A172 (cell line): ENCODE measurements around the gene ZNF683. TPM values are rescaled to one million over a fixed set of nuclear protein-coding genes. Genes with fewer than 3 reads are reported as not detected.
"Not testable (repeated sequence)": the region's sequence is repeated elsewhere in the genome, so short reads cannot be mapped to it uniquely, and the experiment has no call there.

Source experiments
- DNase-seq: peaks from one replicate; pipeline ENCODE4 v3.0.0-alpha.2; 2015; ENCODE audit warnings: low spot score
- total RNA-seq: library from RNA; depleted of rRNA; stranded (reverse); fragments of >200 nt; shearing (Covaris generic); gene quantifications from 2 replicates; pipeline ENCODE4 v1.2.3, GENCODE V29; 2014; rRNA removed

The ZNF683 gene
- total RNA-seq, result not detected in 2 replicates

DNA sequence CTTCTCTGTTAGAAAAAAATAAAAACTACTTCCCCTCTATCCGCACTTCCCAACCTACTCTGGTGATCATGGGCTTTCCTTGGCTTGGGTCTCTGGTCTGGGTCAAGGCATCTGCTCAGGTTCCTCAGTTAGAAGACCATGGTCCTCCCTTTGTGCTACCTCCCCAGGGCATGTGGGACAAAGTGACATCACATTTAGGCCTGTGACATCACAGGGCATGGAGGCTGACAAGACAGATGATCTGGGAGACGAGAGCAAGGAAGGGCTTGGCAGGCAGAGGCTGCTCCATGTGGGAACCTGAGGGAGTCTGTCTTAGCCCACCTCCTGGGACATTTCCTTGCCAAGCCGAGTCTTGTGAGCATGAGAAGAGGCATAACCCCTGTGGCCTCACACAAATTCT, at the start of gene ZNF683:
ZNF683 (minus strand) TSS at position 140 of the 400 bp plus-strand sequence. CDS start 4,179 bp downstream, outside the sequence.
- not testable (repeated sequence) for DNase-seq

DNA sequence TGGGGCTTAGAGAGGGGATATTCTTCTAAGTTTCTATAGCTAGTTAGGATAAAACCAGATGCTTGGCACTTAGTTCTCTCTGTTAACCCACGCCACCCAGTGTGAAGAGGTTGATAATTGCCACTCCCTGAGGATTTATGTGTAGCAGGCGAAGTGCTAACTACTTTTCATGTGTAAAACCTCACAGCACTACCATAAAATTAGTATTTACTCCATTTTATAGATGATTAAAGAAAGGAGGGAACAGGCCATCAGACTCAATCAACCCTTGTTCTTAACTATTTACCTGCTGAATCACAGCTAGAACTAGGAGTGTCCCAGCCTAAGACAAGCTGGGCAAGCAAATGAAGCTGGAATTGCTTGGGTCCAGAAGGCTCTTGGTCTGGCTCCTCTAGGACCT, 46.9 kb upstream of the ZNF683 start:
- DNase-seq, result no peak

DNA sequence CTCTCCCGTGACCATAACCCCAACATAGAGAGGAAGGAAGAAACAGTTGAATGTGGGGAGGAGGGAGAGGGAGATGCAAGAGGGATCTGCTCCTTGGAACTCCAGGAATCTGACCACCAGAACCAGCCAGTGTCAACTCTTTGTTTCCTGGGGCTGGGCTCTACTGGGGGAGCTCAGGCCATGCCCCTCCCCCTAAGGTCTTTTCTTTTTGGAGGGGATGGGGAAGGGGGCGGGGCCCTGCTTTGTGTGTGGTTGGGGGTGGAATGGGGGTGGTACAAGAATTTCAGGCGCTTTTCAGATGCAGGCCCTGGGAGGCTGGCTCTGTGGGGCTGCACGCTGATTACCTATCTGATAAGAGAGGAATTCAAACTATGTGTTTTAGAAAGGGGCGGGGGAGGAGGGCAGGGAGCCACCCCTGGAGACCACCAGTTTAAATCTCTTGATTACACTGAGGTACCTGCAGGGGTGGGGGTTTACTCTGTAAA, 46.4 kb upstream of the ZNF683 start:
- no peak for DNase-seq

DNA sequence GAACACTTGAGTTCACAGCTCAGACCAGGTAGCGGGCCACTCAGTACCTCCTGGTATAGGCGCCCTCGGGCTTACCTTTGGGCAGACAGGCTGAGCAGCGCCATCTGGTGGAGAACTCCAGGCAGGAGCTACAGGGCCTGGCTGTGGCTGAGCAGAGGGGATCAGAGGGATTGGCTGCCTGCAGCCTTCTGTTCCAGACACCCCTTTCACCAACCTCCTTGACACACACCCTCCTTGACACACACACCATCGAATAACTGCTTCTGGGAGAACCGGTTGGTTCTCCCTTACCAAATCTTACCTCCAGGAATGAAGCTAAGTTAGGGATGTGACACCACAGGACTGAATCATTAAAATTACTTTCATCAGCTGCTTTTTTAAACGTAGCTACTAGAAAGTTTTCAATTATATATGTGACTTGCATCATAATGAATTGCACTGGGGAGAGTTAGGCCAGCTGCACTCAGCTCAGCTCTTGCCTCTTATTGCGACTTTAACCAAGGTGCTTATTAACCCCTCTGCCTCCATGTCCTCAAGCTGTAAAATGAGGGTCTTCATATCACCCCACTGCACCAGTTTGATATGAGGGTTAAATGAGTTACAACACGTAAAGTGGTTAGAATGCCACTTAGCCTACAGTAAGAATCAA, 44.7 kb upstream of the ZNF683 start:
- peak; percentile 42 for DNase-seq

DNA sequence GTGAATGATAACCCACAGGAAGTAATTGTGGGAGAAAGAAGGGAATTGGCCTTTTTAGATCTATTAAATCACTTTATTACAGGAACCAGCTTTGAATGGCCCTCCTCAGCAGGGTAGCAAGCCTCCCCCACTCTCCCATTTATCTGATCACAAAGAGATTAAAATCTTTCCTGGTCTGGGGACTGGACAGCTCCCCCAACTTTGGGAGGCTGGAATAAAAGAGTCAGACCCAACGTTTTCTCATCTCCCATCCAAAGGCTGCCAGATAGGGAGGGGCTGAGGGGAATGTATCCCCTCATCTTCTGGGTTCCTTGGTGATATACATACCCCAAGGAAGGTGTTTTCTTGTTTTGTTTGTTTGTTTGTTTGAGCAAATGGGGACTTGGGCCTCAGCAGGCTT, 40.5 kb upstream of the ZNF683 start:
- no peak for DNase-seq

DNA sequence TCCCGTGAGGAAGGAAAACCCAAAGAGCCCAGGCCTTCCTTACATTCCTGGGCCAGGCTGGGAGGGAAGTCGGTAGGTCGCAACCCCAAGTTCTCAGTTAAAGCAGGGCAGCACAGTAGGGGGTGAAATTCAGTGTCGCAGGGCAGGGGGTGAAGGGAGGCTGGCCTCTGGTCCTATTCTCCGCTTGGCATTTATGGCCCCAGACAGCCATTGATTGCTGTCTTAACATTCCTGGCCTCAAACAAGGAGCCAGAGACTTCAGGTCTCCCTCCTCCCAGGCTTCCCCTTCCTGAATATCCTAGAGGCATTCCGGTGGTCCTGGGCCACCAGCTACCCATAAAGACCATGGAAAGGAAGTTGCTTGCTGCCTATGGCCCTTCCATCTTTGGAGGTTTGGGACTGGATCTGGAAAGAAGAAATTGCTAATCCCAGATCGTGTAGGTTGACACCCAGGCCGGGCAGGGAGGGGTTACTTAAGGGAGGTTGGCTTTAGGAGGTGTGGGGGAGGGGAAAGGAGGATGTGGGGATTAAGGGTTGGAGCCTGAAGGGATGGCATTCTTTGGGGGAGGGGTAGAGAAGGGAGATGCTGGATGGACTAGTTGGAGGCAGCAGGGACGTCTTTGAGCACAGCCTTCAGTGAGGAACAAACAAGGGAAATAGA, 39.8 kb upstream of the ZNF683 start:
- no peak for DNase-seq

DNA sequence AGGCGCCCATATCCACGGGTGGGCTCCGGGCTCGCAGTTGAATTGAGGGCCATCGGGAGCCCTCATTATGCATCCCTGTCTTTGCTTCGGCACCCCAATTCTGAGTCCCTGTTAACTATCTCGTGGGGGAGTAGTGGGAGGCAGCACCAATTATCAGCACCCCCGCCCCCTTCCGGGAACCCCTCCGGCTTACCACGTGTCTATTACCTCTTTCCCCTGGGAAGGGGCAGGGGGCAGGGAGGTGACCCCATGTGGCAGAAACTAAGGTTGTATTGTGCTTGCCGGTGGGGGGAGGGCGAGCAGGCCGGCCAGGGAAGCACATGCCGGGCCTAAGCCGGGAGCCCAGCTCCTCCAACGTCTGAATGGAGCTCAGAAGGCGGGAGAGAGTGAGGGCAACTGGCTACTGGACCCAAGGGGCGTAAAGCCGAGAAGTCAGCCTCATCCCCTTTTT, 39.1 kb upstream of the ZNF683 start:
- no peak for DNase-seq

DNA sequence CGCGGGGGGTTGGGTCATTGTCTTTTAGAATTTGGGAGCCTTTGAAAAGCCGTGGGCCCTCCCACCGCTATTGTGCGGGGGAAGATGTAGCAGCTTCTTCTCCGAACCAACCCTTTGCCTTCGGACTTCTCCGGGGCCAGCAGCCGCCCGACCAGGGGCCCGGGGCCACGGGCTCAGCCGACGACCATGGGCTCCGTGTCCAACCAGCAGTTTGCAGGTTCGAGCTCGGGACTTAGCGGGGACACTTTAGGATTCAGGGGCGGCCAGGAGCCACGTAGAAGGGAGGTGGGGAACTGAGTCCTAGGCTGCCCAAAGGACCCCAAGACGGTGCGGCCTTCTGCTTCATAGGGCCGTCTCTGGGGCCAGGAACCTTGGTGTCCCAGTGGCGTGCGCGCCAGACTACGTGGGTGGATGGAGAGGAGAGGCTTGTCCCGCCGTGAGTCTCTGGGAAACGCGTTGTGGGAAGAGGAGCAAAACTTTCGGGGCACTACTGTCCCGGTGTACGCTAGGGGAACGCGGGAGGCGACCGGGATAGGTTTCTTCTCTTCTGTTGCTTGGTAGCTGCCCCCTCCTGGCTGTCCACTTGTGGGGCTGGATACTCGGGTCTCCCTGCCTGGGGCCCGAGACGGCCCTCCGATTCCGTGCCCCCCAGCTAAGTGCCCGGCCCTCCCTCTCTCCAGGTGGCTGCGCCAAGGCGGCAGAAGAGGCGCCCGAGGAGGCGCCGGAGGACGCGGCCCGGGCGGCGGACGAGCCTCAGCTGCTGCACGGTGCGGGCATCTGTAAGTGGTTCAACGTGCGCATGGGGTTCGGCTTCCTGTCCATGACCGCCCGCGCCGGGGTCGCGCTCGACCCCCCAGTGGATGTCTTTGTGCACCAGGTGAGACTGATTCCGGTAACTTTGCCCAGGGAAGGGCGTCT, 38.4 kb upstream of the ZNF683 start, which contains the start of gene LIN28A:
LIN28A (plus strand) TSS at position 112 of the 918 bp plus-strand sequence; CDS start at position 187, 75 bp downstream.
- no peak for DNase-seq

DNA sequence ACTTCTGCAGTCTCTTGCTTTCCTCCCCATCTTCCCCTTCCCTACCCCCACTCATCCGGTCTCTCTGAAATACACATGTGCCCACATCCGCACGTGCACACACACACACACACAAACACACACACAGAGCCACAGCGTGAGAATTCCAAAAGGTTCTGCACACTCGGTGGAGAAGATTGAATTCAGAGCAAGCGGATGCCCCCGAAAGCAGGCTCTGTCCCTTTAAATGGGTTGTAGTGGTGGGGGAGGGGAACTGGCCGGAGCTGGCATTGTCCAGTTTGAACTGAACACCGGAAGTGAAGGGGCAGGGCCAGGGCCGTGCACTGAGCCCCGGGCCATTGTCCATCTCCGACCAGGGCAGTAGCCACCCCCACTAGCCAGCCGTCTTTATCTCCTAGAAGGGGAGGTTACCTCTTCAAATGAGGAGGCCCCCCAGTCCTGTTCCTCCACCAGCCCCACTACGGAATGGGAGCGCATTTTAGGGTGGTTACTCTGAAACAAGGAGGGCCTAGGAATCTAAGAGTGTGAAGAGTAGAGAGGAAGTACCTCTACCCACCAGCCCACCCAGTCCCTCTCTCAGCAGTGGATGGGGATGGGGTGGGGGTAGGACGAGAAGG, 36.7 kb upstream of the ZNF683 start:
- DNase-seq, result no peak

DNA sequence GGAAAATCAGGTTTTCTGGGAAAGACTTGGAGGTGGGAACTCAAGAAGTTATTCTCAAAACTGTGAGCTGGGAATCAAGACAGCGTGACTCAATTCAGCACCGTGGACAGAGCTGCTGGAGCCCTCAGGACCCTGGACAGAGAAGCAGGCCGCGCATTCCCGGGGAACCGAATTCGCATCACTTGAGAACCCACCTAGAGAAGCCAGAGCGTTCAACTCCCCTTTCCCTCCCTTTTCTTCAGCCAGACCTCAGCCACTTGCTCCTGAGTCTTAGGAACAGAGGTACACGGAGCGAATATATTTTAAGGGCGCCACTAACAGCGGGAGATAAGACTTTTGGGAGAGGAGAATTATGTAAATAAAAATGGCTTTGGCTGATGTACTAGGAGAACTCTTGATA, 36.1 kb upstream of the ZNF683 start:
- DNase-seq, result peak; percentile 62

DNA sequence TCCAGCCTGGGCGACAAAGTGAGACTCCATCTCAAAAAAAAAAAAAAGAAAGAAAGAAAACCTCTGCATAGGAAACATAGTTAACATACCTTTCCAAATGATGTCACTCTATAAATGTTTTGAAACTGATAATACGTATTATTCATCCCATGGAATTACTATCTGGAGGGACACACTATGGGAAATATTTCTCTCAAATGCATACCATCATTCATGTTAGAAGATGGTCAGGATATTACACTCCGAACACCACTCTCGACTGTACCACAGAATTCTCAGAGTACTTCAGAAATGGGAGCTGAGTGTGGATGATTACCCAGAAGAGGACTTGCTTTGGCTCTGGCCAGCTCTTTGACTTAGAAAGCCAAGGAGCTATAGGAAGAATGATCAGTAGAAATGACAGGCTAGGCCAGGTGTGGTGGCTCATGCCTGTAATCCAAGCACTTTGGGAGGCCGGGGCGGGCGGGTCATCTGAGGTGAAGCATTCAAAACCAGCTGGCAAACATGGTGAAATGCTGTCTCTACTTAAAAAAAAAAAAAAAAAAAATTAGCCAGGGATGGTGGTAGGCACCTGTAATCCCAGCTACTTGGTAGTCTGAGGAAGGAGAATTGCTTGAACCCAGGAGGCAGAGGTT, 32.8 kb upstream of the ZNF683 start:
- DNase-seq, result peak; percentile 4

DNA sequence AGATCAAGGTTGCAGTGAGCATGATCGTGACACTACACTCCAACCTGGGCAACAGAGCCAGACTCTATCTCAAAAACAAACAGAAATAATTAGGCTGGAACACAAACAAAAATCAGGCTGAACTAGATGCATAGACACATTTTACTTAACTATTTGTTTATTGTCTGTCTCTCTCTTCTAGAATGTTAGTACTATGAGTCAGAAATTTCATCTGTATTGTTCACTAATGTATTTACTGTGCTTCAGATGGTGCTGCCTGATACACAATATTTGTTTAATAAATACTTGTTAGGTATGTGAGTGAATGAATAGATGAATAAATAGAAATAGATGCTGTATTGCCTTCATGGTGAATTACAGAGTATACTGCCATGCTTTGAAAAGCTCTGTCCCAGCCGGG, 32.1 kb upstream of the ZNF683 start:
- no peak for DNase-seq

DNA sequence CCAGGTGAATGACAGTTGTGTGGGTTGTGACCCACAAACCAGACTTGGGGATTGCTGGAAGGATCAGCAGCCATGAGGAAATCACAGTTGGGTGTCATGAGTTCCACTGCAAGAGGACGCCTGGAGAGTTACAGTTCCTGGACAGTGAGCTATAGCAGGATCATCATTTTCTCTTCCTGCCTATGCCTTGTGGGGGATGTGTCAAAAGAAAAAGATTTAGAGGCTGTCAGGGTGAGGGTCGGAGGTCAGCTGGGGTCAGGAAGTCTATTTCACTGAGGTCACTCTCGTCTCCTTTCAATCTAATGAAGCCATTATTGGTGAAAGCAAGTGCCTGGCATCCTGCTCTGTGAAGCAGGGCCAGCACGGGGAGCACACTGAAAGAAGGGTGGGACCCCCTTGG, 31.1 kb upstream of the ZNF683 start:
- DNase-seq, result no peak

DNA sequence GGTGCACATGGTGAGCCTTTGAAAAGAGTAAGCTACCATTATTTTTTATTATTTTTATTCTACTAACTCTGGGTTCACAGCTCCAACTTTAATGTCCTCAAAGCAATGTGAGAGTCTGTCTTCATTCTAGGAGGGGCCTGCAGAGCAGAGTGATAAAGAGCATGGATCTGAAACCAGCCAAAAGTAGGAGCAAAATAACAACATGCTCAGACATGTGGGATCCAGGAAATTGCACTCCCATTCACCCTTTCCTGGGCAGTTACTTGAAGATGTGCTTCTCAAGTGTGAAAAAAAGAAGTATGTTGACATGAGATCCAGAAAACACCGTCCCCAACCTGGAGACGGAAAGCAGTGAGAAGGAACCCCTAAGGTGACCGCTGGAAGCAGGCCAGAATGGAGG, 29.3 kb upstream of the ZNF683 start:
- DNase-seq, result no peak

DNA sequence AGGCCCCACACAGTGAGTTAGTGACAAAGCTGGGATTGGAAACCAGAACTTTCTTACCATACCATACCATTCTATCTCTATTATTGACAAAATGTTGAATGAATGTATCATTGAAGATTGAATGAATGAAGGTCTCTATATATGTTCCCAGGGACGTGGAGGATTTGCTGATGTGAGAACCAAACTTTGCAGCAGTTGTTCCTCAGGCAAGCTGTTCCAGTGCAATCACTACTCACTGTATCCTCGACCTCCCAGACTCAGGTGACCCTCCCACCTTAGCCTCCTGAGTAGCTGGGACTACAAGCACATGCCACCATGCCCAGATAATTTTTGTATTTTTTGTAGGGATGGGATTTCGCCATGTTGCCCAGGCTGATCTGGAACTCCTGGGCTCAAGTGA, 26.5 kb upstream of the ZNF683 start:
- DNase-seq, result no peak

DNA sequence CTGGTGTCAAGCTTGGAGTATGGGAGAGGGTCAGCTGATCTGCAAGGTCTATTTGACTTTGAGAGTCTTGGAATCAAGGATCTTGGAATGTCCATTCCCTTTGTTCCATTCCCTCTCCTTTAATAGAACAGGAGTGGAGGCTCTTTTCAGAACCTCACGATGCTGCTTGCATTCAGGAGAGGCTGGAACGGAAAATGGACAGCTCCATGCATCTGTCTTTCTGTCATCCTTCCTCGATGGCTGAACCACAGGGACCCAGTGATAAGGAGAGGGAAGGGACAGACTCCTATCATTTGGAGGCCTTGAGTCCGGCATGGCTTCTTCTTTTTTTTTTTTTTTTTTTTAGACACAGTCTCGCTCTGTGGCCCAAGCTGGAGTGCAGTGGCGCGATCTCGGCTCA, 23.2 kb upstream of the ZNF683 start:
- no peak for DNase-seq

DNA sequence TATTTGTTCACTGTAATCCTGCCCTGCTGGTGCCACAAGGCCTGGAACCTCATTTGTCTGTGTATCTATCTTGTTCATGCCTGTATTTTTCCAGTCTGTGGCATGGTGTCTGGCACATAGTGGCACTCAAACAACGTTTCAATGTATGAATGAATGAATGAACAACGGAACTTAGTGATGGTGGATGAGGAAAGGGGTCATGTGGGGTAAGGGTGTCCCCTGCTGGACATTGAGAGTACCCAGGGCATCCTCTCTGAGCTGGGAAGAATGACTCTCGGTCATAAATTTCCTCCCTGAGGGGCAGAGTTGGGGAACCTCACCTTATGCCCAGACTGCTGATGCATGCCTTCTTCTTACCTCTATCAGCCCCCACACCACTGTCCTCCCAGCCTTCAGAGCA, 18.9 kb upstream of the ZNF683 start:
- DNase-seq, result peak; percentile 44

DNA sequence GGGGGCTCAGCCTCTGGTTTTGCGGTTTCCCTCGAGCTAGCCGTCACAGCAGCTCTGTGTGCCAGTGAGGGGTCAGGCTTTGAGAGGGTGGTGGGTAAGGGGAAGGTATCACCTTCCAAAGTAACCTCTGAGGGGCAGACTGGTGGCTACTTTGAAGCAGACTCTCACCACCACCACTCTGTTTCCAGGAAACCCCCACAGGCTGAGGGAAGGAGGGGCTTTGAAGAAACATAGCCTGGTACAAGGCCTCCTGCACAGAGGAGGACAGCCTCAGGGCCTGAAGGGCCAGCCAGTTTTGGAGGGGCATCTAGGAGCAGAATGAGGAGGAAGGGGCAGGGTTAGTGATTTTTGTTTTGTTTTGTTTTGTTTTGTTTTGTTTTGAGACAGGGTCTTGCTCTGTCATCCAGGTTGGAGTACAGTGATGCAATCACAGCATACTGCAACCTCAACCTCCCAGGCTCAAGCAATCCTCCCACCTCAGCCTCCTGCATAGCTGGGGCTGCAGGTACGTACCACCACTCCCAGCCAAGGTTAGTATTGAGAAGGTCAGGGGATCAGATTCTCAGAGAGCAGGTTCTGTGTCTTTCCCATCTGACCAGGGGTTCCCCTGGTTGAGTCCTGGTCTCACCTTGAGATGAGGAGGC, 17.2 kb upstream of the ZNF683 start:
- no peak for DNase-seq

DNA sequence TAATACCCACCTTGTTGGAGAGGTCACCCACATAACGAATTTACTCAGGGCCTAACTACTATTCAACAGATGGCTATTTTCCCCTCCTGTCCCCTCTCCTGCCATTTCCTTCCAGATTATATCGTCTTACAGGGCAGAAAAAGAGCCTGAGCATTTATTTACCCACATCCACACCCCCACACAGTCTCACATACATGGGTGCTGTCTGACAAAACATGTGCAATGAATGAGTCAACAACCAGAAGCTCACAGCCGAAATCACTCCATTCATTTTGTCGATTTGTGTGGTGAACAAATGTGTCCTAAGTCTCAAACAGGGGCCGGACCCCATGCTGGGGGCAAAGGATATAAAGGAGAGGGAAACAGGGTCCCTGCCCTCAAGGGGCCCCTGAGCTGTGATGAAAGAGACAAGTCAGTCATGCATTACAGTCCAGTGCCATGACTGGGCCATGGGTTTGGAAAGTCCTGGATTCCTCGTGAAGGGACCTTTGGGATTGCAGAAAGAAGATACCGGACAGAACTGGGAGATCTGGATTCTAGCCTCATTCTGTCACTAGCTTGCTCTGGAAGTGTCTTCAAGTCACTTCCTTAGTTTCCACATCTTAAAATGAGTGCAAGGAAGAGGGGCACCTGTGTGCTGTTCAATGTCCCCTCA, 16.4 kb upstream of the ZNF683 start:
- no peak for DNase-seq

DNA sequence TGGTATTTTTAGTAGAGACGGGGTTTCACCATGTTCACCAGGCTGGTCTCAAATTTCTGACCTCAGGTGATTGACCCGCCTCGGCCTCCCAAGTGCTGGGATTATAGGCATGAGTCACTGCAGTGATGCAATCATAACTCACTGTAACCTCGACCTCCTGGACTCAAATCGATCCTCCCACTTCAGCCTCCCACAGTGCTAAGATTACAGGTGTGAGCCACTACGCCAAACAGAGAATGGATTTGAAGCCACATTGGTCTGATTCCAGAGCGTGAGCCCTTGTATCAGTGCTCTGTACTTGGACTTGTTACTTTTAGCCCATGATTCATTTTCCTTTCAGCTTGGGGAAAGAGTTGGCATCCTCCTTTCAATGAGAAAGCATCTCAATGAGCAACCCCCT, 14.9 kb upstream of the ZNF683 start:
- peak; percentile 78 for DNase-seq
